ENCODE data around the gene MBNL1.

- TF ChIP-seq CTCF (IDR thresholded peaks at IDR 0.05), result no peak
- TF ChIP-seq POLR2A (IDR thresholded peaks at IDR 0.05), result no peak
- no peak for TF ChIP-seq EP300 (IDR thresholded peaks at IDR 0.05)
Measured at GRCh38 chr3:152308475-152308844, 39.7 kb downstream of the MBNL1 start.

Measured in tibial nerve (tissue), 4 donors.